ENCODE data around the gene SYTL2. TPM values are rescaled to one million over a fixed set of nuclear protein-coding genes. Genes with fewer than 3 reads are reported as not detected.

Gene SYTL2
- total and polyA plus RNA-seq, 2 experiments from 2014 or later: 3.4 to 7.2 TPM

- no peak for TF ChIP-seq REST (IDR thresholded peaks at IDR 0.05; ENCODE audit: unreplicated experiment)
- TF ChIP-seq EZH2 (IDR thresholded peaks at IDR 0.05; ENCODE audit: low read depth, unreplicated experiment): no peak
- TF ChIP-seq POLR2AphosphoS5 (IDR thresholded peaks at IDR 0.05; ENCODE audit: low read depth): no peak
- TF ChIP-seq STAT1 (IDR thresholded peaks at IDR 0.05; ENCODE audit: unreplicated experiment): no peak
- TF ChIP-seq ZNF331 (CRISPR knock-in tag; IDR thresholded peaks at IDR 0.05; ENCODE audit: low read depth): no peak
These were observed 52.4 kb downstream of the SYTL2 start (continued) for GRCh38 chr11:85758480-85759039.

- H3K4me3 Mint-ChIP-seq: no peak overlapping the region
- H3K27ac ChIP-seq (ENCODE audit: low read depth): no peak overlapping the region
- DNase-seq (ENCODE audit: low spot score): no peak
- no peaks in the 10 kb centered on the region for H3K36me3 Mint-ChIP-seq (ENCODE audit: low read depth)
- TF ChIP-seq REST (IDR thresholded peaks at IDR 0.05; ENCODE audit: unreplicated experiment) (no peak), EZH2 (IDR thresholded peaks at IDR 0.05; ENCODE audit: low read depth, unreplicated experiment) (no peak), NANOG (IDR thresholded peaks at IDR 0.05; ENCODE audit: borderline replicate concordance) (no peak), JUNB (IDR thresholded peaks at IDR 0.05; ENCODE audit: unreplicated experiment) (no peak), CTCF (conservative IDR thresholded peaks at IDR 0.05; ENCODE audit: low read depth in 2 of 2) (no peak), STAT1 (IDR thresholded peaks at IDR 0.05; ENCODE audit: unreplicated experiment) (no peak), EZH2phosphoT487 (IDR thresholded peaks at IDR 0.05; ENCODE audit: unreplicated experiment) (no peak)
- H3K27me3 ChIP-seq (ENCODE audit: insufficient read depth): no peaks in the 10 kb centered on the region
- H3K27me3 Mint-ChIP-seq (ENCODE audit: insufficient read depth, low read depth, poor library complexity): peaks cover 1% of the 10 kb centered on the region
- no peaks in the 10 kb centered on the region for H3K36me3 ChIP-seq (ENCODE audit: insufficient read depth)
- H3K79me2 ChIP-seq (replicated peaks; ENCODE audit: insufficient read depth): no peaks in the 10 kb centered on the region
- no peaks in the 10 kb centered on the region for H3K9me2 ChIP-seq (ENCODE audit: insufficient read depth)
- H3K4me1 ChIP-seq (ENCODE audit: insufficient read depth): peaks cover 15% of the 10 kb centered on the region
- no peak overlapping the region for H3K27ac Mint-ChIP-seq
- H2AFZ ChIP-seq: no peak overlapping the region
- no peak overlapping the region for H3K4me3 ChIP-seq
- no peak for ATAC-seq
- peaks cover 9% of the 10 kb centered on the region; the same call in 2 of the 3 replicates for H3K4me1 Mint-ChIP-seq
- no peaks in the 10 kb centered on the region for H3F3A ChIP-seq (replicated peaks; ENCODE audit: low read depth)
- no peaks in the 10 kb centered on the region for H4K20me1 ChIP-seq (replicated peaks; ENCODE audit: insufficient read depth)
- no peaks in the 10 kb centered on the region for H3K9me3 Mint-ChIP-seq
- H3K4me2 ChIP-seq: no peak overlapping the region
These were observed 52.9 kb downstream of the SYTL2 start for GRCh38 chr11:85758026-85758425.

All from GM23338 (cell line).